ENCODE measurements around the gene VEGFA.

Gene VEGFA

DNA sequence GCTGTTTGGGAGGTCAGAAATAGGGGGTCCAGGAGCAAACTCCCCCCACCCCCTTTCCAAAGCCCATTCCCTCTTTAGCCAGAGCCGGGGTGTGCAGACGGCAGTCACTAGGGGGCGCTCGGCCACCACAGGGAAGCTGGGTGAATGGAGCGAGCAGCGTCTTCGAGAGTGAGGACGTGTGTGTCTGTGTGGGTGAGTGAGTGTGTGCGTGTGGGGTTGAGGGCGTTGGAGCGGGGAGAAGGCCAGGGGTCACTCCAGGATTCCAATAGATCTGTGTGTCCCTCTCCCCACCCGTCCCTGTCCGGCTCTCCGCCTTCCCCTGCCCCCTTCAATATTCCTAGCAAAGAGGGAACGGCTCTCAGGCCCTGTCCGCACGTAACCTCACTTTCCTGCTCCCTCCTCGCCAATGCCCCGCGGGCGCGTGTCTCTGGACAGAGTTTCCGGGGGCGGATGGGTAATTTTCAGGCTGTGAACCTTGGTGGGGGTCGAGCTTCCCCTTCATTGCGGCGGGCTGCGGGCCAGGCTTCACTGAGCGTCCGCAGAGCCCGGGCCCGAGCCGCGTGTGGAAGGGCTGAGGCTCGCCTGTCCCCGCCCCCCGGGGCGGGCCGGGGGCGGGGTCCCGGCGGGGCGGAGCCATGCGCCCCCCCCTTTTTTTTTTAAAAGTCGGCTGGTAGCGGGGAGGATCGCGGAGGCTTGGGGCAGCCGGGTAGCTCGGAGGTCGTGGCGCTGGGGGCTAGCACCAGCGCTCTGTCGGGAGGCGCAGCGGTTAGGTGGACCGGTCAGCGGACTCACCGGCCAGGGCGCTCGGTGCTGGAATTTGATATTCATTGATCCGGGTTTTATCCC, at the start of gene VEGFA:
VEGFA (plus strand) TSS at position 686 of the 846 bp plus-strand sequence.
- TF ChIP-seq, protein P1, sequence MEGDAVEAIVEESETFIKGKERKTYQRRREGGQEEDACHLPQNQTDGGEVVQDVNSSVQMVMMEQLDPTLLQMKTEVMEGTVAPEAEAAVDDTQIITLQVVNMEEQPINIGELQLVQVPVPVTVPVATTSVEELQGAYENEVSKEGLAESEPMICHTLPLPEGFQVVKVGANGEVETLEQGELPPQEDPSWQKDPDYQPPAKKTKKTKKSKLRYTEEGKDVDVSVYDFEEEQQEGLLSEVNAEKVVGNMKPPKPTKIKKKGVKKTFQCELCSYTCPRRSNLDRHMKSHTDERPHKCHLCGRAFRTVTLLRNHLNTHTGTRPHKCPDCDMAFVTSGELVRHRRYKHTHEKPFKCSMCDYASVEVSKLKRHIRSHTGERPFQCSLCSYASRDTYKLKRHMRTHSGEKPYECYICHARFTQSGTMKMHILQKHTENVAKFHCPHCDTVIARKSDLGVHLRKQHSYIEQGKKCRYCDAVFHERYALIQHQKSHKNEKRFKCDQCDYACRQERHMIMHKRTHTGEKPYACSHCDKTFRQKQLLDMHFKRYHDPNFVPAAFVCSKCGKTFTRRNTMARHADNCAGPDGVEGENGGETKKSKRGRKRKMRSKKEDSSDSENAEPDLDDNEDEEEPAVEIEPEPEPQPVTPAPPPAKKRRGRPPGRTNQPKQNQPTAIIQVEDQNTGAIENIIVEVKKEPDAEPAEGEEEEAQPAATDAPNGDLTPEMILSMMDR (conservative IDR thresholded peaks at IDR 0.05) = peak; percentile 100
- H3K27ac ChIP-seq = peak within 1 kb of the TSS; percentile 96

DNA sequence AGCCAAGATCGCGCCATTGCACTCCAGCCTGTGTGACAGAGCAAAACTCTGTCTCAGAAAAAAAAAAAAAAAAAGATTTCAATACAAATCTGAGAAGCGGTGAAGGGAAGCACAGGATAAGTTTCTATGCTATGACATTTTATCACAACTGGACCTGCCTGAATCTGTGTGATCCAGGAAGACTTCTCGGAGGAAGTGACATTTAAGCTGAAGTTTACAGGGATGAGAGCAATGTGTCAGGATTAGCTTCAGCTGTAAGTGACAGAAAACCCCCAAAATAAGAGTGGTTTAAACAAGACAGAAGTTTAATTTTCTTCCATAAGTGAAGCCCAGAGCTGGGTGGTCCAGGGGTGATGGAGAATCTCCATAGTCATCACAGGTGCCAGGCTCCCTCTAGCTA, 49.0 kb upstream of the VEGFA start:
- H3K27ac ChIP-seq = no peak overlapping the region
- TF ChIP-seq, protein P1 (conservative IDR thresholded peaks at IDR 0.05) = no peak

DNA sequence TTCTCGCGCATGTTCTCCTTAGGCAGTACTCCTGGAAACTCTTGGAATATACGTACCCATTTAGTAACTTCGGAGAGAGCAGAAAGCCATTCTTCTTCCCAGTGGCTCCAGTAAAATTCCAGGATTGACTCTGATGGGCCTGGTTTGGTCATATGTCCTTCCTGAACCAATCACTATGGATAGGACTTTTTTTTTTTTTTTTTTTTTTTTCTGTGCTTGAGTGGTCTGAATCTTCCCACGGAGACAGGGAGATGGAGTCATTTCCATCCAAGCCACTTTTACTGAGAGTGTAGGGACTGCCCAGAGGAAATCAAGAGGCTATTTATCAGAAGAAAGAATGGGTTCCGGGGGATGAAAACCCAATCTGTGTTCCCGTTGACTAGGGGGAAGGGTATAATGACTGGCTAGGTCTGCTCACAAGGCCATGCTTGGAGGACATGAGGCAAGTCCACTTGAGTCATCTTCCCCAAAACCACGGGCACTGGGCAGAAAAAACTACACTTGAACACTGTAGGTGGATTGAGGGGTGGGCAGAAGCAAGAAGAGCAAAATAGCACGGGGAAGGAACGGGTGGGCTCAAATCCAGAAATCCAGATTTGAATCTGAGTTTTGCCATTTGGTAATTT, 47.0 kb upstream of the VEGFA start:
- no peak overlapping the region for H3K27ac ChIP-seq
- TF ChIP-seq, protein P1 (conservative IDR thresholded peaks at IDR 0.05) = no peak

DNA sequence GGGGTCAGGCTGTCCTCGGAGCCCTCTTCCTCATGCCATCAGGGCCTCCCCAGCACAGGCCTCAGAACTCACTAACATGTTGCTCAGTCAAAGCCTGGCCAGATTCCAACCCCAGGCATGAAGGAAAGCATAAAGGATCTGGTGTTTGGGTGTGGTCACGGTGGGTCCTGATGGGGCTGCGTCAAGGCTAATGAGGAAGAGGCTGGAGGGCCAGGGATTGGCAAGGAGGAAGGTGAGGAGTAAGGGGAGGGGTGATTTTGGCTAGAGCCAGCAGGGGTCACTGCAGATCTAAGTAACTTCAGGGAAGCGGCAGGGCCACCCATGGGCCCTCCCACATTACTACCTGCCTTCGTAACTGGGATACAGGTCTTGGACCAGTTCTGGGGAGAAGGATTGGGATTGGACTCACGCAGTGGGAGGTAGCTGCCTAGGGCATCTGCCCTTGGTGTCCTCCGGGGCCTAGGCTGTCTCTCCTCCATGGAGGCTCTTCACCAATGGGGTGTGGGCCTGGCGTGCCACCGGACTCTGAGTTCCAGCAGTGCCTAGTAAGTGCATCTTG, 46.2 kb upstream of the VEGFA start:
- H3K27ac ChIP-seq = no peak overlapping the region
- TF ChIP-seq, protein P1 (conservative IDR thresholded peaks at IDR 0.05) = peak; percentile 87

DNA sequence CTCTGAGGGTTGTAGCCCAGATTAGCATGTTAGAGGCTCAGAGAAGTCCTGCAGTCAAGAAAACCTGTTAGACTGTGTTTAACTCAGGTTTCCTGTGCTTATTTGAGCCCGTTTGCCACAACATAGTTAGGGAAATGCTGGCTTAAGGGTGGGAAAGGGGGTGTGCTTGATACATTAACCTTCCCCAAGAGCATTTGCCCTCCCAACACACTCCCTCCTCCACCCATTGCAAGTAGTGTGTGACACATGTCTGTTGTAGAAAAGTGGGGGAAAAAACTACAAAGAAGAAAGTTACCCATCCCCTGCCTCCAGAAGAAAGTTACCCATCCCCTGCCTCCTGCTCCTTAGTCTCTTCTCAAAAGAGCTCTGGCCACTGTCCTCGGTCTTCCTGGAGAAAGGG, 45.7 kb upstream of the VEGFA start:
- TF ChIP-seq, protein P1 (conservative IDR thresholded peaks at IDR 0.05) = no peak
- H3K27ac ChIP-seq = no peak overlapping the region

DNA sequence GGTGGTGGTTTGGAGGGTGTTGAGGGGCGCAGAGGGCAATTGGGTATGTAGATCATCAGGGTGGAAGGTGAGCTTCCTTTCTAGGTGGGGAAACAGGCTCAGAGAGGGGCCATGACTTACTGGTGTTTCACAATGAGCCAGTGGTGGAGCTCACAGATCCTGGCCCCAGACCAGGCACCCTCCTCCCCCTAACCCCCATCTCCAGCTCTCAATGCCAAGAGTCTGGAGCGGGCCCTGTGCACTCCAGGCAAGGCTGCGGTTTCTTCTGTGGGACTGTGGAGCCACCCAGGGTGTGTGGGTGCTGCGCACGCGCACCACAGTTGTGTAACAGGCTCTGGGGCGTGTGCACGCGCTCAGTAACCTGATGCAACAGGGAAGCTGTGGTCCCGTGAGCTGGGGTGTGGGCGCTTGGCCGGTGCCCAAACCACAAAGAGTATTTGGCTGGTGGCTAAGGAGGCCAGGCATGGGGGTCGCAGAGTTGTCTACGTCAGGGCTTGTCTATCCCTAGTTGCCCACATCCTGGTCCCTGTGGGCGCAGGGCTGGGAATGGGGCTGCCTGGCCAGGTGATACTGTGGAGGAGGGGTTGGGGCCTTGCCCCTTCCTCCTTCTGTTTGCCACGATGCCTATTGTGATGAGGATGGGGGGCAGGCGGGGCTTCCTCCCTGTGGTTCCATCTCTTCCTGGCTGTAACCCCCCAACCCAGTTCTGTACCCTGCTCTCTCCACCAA, 44.9 kb upstream of the VEGFA start:
- no peak overlapping the region for H3K27ac ChIP-seq
- TF ChIP-seq, protein P1 (conservative IDR thresholded peaks at IDR 0.05) = no peak
